ENCODE data around the gene TBXA2R. TPM values are rescaled to one million over a fixed set of nuclear protein-coding genes. Genes with fewer than 3 reads are reported as not detected.

Gene TBXA2R
- total and polyA plus RNA-seq, 2 donors from 2014 or later = 6.7 to 8.8 TPM

DNA sequence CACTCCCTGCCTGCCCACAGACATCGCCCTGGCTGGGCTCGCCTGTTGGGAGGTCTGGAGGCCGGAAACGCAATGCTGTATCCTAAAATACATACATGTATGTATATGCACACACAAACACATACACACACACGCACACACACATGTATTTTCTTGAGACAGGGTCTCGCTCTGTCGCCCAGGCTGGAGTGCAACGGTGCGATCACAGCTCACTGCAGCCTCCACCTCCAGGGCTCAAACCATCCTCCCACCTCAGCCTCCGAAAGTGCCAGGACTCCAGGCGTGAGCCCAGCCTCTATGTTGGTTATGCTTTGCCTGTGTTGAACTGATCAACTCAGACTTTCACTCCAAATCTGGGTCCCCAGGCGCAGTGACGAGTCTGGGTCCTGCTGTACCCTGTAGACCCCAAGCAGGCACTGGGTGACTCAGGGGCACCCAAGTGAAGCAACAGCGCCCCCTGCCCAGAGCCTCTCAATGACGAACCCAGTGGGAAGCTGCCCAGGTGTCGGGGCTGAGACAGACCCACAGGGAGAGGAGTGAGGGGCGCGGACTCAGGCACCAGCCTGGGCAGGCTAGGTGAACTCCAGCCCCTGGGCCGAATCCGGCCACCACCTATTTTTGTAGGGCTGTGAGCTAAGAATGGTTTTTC is 47.3 kb upstream of the TBXA2R start:
- H3K9ac ChIP-seq (ENCODE audit: low read length in 3 of 3) = no peak overlapping the region
- H3K9me3 ChIP-seq (ENCODE audit: control insufficient read depth in 2 of 3, insufficient read depth in 1 of 3, low read length in 3 of 3) = no peaks in the 10 kb centered on the region
- H3K27ac ChIP-seq (ENCODE audit: low read depth in 2 of 2, low read length in 2 of 2) = no peak overlapping the region
- TF ChIP-seq, protein P1, sequence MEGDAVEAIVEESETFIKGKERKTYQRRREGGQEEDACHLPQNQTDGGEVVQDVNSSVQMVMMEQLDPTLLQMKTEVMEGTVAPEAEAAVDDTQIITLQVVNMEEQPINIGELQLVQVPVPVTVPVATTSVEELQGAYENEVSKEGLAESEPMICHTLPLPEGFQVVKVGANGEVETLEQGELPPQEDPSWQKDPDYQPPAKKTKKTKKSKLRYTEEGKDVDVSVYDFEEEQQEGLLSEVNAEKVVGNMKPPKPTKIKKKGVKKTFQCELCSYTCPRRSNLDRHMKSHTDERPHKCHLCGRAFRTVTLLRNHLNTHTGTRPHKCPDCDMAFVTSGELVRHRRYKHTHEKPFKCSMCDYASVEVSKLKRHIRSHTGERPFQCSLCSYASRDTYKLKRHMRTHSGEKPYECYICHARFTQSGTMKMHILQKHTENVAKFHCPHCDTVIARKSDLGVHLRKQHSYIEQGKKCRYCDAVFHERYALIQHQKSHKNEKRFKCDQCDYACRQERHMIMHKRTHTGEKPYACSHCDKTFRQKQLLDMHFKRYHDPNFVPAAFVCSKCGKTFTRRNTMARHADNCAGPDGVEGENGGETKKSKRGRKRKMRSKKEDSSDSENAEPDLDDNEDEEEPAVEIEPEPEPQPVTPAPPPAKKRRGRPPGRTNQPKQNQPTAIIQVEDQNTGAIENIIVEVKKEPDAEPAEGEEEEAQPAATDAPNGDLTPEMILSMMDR (IDR thresholded peaks at IDR 0.05; ENCODE audit: borderline replicate concordance, extremely low read depth, insufficient read depth) = no peak
- DNase-seq = no peak
- FAIRE-seq = no peak
- no peak overlapping the region for H3K4me3 ChIP-seq (ENCODE audit: low read length in 3 of 3)
- H3K4me1 ChIP-seq (ENCODE audit: control insufficient read depth in 2 of 3, insufficient read depth in 2 of 3, low read depth in 1 of 3, low read length in 3 of 3) = no peaks in the 10 kb centered on the region
- H3K36me3 ChIP-seq (ENCODE audit: control insufficient read depth in 2 of 3, insufficient read depth in 3 of 3, low read length in 3 of 3) = peaks cover 2 to 12% (median 4%) of the 10 kb centered on the region in 3 donors
- H3K27me3 ChIP-seq (ENCODE audit: control insufficient read depth, insufficient read depth, low read length) = no peaks in the 10 kb centered on the region
- intact Hi-C loops (cut with DNase I) = no loop called here

DNA sequence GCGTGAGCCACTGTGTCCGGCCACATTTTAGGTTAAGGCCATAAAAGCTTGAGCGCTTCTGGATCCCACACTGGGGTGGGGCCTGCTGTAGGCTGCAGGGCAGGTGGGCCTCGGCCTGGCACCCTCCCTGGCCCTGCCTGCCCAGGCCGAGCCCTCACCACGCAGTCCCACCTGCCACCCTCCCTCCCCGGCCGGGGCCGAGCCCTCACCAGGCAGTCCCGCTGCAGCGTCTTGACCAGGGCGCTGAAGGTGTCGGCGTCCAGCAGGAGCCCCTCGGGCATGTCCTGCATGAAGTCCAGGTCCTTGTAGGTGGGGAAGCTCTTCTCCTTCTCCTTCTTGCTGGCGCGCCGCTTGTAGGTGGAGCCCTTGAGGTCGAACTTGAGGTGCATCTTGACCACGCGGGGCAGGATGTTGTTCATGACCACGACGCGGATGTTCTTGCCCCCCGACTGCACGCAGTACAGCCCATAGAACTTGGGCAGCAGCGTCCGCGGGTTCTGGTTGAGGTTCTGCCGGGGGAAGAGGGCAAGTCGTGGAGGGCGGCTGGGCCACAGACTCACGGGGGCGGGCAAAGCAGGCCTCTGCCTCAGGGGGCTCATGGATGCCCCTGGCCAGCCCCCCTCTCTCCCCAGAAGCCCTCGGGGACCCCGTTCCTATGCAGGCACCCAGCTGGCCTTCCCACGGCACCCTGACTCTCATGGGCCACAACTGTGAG is 46.6 kb upstream of the TBXA2R start:
- TF ChIP-seq, protein P1 (IDR thresholded peaks at IDR 0.05; ENCODE audit: borderline replicate concordance, extremely low read depth, insufficient read depth) = no peak
- Histone ChIP-seq H3K4me1 (ENCODE audit: control insufficient read depth in 2 of 3, insufficient read depth in 2 of 3, low read depth in 1 of 3, low read length in 3 of 3) (no peaks in the 10 kb centered on the region), H3K4me3 (ENCODE audit: low read length in 3 of 3) (no peak overlapping the region), H3K9ac (ENCODE audit: low read length in 3 of 3) (no peak overlapping the region), H3K27ac (ENCODE audit: low read depth in 2 of 2, low read length in 2 of 2) (no peak overlapping the region), H3K9me3 (ENCODE audit: control insufficient read depth in 2 of 3, insufficient read depth in 1 of 3, low read length in 3 of 3) (no peaks in the 10 kb centered on the region), H3K27me3 (ENCODE audit: control insufficient read depth, insufficient read depth, low read length) (no peaks in the 10 kb centered on the region), H3K36me3 (ENCODE audit: control insufficient read depth in 2 of 3, insufficient read depth in 3 of 3, low read length in 3 of 3) (peaks cover 2 to 12% (median 4%) of the 10 kb centered on the region in 3 donors)
- DNase-seq = no peak
- no peak for FAIRE-seq
- intact Hi-C loops (cut with DNase I) = no loop called here

DNA sequence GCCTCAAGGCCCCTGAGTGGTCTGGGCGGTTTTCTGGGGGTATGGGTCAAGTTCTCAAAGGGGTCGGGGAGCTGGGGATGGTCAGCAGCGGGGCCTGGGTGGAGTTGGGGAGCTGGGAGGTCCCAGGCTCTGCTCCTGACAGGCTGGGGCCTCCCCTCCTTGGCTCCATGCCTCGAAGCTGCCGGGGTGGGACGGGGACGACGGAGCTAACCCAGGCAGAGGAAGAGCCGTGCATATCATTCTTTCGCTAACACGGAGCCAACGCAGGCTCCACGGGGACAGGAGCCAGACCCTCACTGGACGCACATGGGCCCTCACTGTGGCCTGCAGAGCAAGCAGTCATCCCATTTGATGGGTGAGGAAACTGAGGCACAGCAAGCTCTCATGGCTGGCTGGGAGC is 45.7 kb upstream of the TBXA2R start:
- DNase-seq (no peak), FAIRE-seq (no peak)
- Histone ChIP-seq H3K4me3 (ENCODE audit: low read length in 3 of 3) (no peak overlapping the region), H3K9me3 (ENCODE audit: control insufficient read depth in 2 of 3, insufficient read depth in 1 of 3, low read length in 3 of 3) (no peaks in the 10 kb centered on the region), H3K9ac (ENCODE audit: low read length in 3 of 3) (no peak overlapping the region), H3K27ac (ENCODE audit: low read depth in 2 of 2, low read length in 2 of 2) (no peak overlapping the region), H3K27me3 (ENCODE audit: control insufficient read depth, insufficient read depth, low read length) (no peaks in the 10 kb centered on the region), H3K36me3 (ENCODE audit: control insufficient read depth in 2 of 3, insufficient read depth in 3 of 3, low read length in 3 of 3) (peaks cover 2 to 12% (median 4%) of the 10 kb centered on the region in 3 donors), H3K4me1 (ENCODE audit: control insufficient read depth in 2 of 3, insufficient read depth in 2 of 3, low read depth in 1 of 3, low read length in 3 of 3) (no peaks in the 10 kb centered on the region)
- TF ChIP-seq, protein P1 (IDR thresholded peaks at IDR 0.05; ENCODE audit: borderline replicate concordance, extremely low read depth, insufficient read depth) = no peak
- intact Hi-C loops (cut with DNase I) = no loop called here
